Peyer's patch (tissue), 4 donors: ENCODE results near the gene CFAP70. TPM values are rescaled to one million over a fixed set of nuclear protein-coding genes. Genes with fewer than 3 reads are reported as not detected.
"Not testable (repeated sequence)": the region's sequence is repeated elsewhere in the genome, so short reads cannot be mapped to it uniquely, and the experiment has no call there.

Source experiments
- DNase-seq, 3 donors: peaks; one replicate each; pipeline ENCODE4 v3.0.0-alpha.2; 2017 to 2019
- H3K27ac ChIP-seq, 4 donors: fragments of 200-600 bp; sonication (generic); one replicate each; pipeline ENCODE4 v1.5.1; 2016 to 2019
- H3K27me3 ChIP-seq, 2 donors: fragments of 200-600 bp; sonication (generic); one replicate each; pipeline ENCODE4 v1.5.1; 2019
- H3K36me3 ChIP-seq, 3 donors: fragments of 200-600 bp; sonication (generic); one replicate each; pipeline ENCODE4 v1.5.1; 2016 to 2019
- H3K4me1 ChIP-seq, 4 donors: fragments of 200-600 bp; sonication (generic); one replicate each; pipeline ENCODE4 v1.5.1; 2016 to 2019
- H3K4me3 ChIP-seq, 4 donors: fragments of 200-600 bp; sonication (generic); 1 replicate in 3 of 4; 2 replicates in 1 of 4; pipeline ENCODE4 v1.5.1; 2016 to 2019; ENCODE audit warnings: mild to moderate bottlenecking in 1 of 4
- H3K9me3 ChIP-seq, 4 donors: fragments of 200-600 bp; sonication (generic); one replicate each; pipeline ENCODE4 v1.5.1; 2016 to 2019; ENCODE audit warnings: mild to moderate bottlenecking in 1 of 4
- POLR2A ChIP-seq, 2 donors: fragments of 450-650 bp; IDR thresholded peaks; one replicate each; pipeline ENCODE4 v1.5.1; 2017; ENCODE audit warnings: antibody characterized with exemption in 2 of 2, mild to moderate bottlenecking in 2 of 2, moderate library complexity in 2 of 2
- total RNA-seq, 4 donors: library from RNA; depleted of rRNA; stranded (reverse); fragments of >200 nt; gene quantifications; one replicate each; pipeline ENCODE4 v1.1.0, GENCODE V29; 2016
- TF ChIP-seq, protein P1 (sequence below), 6 experiments: fragments of 450-650 bp in 4 of 6; fragments of 200-600 bp in 2 of 6; sonication (generic) in 1 of 6; IDR thresholded peaks; one replicate each; pipeline ENCODE4 v1.5.1; 2017 to 2019; ENCODE audit warnings: antibody characterized with exemption in 6 of 6, mild to moderate bottlenecking in 3 of 6, moderate library complexity in 1 of 6

CFAP70 gene
- total RNA-seq, 4 donors from 2014 or later: 0.88 to 5.8 (median 2.5) TPM

DNA sequence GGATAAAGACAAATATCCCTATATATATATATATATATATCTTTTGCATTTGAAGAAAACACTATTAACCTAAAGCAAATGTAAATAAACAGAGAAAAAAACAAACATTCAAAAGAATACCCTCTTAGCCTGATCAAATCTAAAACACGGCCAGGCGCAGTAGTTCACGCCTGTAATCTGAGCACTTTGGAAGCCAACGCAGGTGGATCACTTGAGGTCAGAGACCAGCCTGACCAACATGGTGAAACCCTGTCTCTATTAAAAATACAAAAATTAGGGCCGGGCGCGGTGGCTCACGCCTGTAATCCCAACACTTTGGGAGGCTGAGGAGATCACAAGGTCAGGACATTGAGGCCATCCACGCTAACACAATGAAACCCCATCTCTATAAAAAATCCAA is 46.0 kb upstream of the CFAP70 start:
- no peaks in the 10 kb centered on the region for H3K27me3 ChIP-seq
- no peak overlapping the region for H3K4me3 ChIP-seq
- H3K4me1 ChIP-seq: no peaks in the 10 kb centered on the region
- H3K36me3 ChIP-seq: peaks cover 0 to 7% (median 0%) of the 10 kb centered on the region in 3 donors
- DNase-seq: no peak
- H3K27ac ChIP-seq: no peak overlapping the region
- TF ChIP-seq, protein P1, sequence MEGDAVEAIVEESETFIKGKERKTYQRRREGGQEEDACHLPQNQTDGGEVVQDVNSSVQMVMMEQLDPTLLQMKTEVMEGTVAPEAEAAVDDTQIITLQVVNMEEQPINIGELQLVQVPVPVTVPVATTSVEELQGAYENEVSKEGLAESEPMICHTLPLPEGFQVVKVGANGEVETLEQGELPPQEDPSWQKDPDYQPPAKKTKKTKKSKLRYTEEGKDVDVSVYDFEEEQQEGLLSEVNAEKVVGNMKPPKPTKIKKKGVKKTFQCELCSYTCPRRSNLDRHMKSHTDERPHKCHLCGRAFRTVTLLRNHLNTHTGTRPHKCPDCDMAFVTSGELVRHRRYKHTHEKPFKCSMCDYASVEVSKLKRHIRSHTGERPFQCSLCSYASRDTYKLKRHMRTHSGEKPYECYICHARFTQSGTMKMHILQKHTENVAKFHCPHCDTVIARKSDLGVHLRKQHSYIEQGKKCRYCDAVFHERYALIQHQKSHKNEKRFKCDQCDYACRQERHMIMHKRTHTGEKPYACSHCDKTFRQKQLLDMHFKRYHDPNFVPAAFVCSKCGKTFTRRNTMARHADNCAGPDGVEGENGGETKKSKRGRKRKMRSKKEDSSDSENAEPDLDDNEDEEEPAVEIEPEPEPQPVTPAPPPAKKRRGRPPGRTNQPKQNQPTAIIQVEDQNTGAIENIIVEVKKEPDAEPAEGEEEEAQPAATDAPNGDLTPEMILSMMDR (IDR thresholded peaks at IDR 0.05): no peak
- TF ChIP-seq POLR2A (IDR thresholded peaks at IDR 0.05): no peak
- no peaks in the 10 kb centered on the region for H3K9me3 ChIP-seq

DNA sequence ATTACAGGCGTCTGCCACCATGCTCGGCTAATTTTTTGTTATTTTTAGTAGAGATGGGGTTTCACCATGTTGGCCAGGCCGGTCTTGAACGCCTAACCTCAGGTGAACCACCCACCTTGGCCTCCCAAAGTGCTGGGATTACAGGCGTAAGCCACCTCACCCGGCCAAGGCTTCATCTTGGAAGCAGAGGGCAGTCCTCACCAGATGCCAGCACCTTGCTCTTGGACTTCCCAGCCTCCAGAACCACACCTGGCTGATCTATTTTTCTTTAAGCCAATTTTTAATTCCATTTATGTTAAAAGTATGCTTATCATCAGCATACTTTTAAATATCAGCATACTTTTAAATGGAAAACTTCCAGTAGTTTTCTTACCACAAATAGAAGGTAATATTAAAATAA is 43.0 kb upstream of the CFAP70 start:
- H3K4me1 ChIP-seq: no peaks in the 10 kb centered on the region
- no peak overlapping the region for H3K27ac ChIP-seq
- H3K4me3 ChIP-seq: no peak overlapping the region
- H3K9me3 ChIP-seq: no peaks in the 10 kb centered on the region
- peaks cover 0 to 22% (median 0%) of the 10 kb centered on the region in 3 donors for H3K36me3 ChIP-seq
- DNase-seq: no peak
- TF ChIP-seq POLR2A (IDR thresholded peaks at IDR 0.05): no peak
- TF ChIP-seq, protein P1 (IDR thresholded peaks at IDR 0.05): no peak
- H3K27me3 ChIP-seq: no peaks in the 10 kb centered on the region

DNA sequence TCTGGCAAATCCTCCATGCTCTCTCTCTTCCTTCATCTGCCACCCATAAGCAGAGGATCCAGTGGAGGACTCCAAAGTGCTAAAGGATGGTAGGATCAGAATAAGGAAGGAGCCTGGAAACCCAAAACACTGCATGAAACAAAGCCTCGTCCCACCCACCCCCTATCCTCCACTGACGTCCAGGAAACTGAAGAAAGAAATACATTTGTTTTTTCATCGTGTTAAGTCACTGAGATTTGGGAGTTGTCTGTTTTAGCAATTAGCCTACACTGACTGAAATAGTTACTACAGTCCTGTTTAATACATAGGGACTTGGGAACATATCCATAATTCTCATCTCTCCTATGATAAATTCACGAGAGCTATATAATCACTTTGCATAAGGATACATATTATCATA is 40.4 kb upstream of the CFAP70 start:
- TF ChIP-seq POLR2A (IDR thresholded peaks at IDR 0.05): no peak
- TF ChIP-seq, protein P1 (IDR thresholded peaks at IDR 0.05): no peak
- peaks cover 0 to 45% (median 0%) of the 10 kb centered on the region in 3 donors for H3K36me3 ChIP-seq

DNA sequence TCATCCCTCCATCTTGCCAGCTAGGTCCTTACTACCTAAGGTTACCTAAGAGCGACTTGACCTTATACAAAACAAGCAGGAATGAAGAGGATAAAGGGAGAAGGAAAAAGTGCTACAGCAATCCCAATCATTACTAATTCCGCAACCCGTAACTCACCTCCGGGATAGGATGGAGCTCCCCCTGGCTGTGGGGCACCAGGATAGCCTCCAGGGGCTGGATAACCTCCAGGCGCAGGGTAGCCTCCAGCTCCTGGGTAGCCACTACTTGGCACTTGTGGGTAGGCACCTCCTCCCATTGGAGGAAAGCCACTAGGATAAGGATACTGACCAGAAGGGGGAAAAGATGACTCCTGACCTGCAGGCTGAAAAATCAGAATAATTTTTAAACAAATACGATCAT is 39.4 kb upstream of the CFAP70 start:
- no peak for DNase-seq
- Histone ChIP-seq H3K36me3 (peaks cover 0 to 45% (median 0%) of the 10 kb centered on the region in 3 donors), H3K27ac (no peak overlapping the region), H3K4me1 (no peaks in the 10 kb centered on the region), H3K27me3 (no peaks in the 10 kb centered on the region), H3K9me3 (no peaks in the 10 kb centered on the region), H3K4me3 (no peak overlapping the region)
- no peak for TF ChIP-seq POLR2A (IDR thresholded peaks at IDR 0.05)
- TF ChIP-seq, protein P1 (IDR thresholded peaks at IDR 0.05): no peak

More for the DNA sequence above, 40.4 kb upstream of the CFAP70 start:
- no peaks in the 10 kb centered on the region for H3K9me3 ChIP-seq
- H3K4me1 ChIP-seq: no peaks in the 10 kb centered on the region
- DNase-seq: no peak
- H3K27me3 ChIP-seq: no peaks in the 10 kb centered on the region
- no peak overlapping the region for H3K27ac ChIP-seq
- H3K4me3 ChIP-seq: no peak overlapping the region

DNA sequence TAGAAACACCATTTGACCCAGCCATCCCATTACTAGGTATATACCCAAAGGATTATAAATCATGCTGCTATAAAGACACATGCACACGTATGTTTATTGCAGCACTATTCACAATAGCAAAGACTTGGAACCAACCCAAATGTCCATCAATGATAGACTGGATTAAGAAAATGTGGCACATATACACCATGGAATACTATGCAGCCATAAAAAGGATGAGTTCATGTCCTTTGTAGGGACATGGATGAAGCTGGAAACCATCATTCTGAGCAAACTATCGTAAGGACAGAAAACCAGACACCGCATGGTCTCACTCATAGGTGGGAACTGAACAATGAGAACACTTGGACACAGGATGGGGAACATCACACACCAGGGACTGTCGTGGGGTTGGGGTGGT is 35.7 kb upstream of the CFAP70 start:
- not testable (repeated sequence) for H3K4me1 ChIP-seq, DNase-seq, H3K27ac ChIP-seq, H3K9me3 ChIP-seq, H3K4me3 ChIP-seq, H3K27me3 ChIP-seq
- peaks cover 0 to 57% (median 0%) of the 10 kb centered on the region in 3 donors for H3K36me3 ChIP-seq

DNA sequence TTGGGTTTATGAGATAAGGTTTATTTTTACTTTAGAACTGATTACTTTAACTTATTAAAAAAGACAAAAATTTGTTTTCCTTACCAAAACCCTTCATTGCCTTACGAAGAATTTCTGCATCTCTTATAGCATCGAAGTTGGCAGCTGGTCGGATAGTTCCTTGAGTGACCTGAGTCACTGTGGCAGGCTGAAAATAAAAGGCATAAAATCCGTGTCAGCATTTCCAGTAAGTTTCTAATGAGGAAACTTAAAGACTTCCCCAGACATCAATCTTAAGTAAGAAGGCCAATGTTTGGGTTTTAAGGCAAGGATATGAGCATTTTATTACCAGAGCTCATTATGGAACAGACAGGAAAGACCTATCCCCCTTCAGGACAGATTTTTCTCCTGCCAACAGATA is 29.6 kb upstream of the CFAP70 start:
- H3K9me3 ChIP-seq: no peaks in the 10 kb centered on the region
- no peak for DNase-seq
- H3K4me3 ChIP-seq: no peak overlapping the region
- no peaks in the 10 kb centered on the region for H3K4me1 ChIP-seq
- no peak overlapping the region for H3K27ac ChIP-seq
- H3K27me3 ChIP-seq: no peaks in the 10 kb centered on the region
- TF ChIP-seq, protein P1 (IDR thresholded peaks at IDR 0.05): no peak
- no peak for TF ChIP-seq POLR2A (IDR thresholded peaks at IDR 0.05)
- peaks cover 0 to 77% (median 0%) of the 10 kb centered on the region in 3 donors for H3K36me3 ChIP-seq
